K562 (cell line): ENCODE measurements around the gene GEN1. TPM values are rescaled to one million over a fixed set of nuclear protein-coding genes. Genes with fewer than 3 reads are reported as not detected.

Experiments
- BHLHE40 ChIP-seq: IDR thresholded peaks from 2 replicates; pipeline ENCODE4 v1.6.1; 2011; ENCODE audit warnings: low read length, improper control_type of control experiment
- BMI1 ChIP-seq: fragments of 150-350 bp; IDR thresholded peaks from 2 replicates; pipeline ENCODE4 v1.6.1; 2014; ENCODE audit warnings: low read length
- CC2D1A ChIP-seq: fragments of 450-650 bp; IDR thresholded peaks from 2 replicates; pipeline ENCODE4 v1.6.1; 2017; ENCODE audit warnings: mild to moderate bottlenecking
- CHD1 ChIP-seq: fragments of 200-600 bp; sonication (generic); IDR thresholded peaks from one replicate; pipeline ENCODE4 v1.6.1; 2012; ENCODE audit warnings: mild to moderate bottlenecking, moderate library complexity, low read length, inconsistent platforms
- DIDO1 ChIP-seq: fragments of 450-650 bp; IDR thresholded peaks from 2 replicates; pipeline ENCODE4 v1.6.1; 2016; ENCODE audit warnings: low read depth, missing biosample characterization, missing genetic modification characterization
- ESRRA ChIP-seq: fragments of 450-650 bp; IDR thresholded peaks from 2 replicates; pipeline ENCODE4 v1.6.1; 2014; ENCODE audit warnings: low read depth, mild to moderate bottlenecking, moderate library complexity, borderline replicate concordance
- FOXK2 ChIP-seq, 2 experiments: fragments of 450-650 bp; IDR thresholded peaks in 1 of 2; conservative IDR thresholded peaks in 1 of 2; 2 replicates each; pipeline ENCODE4 v1.6.1; 2016; ENCODE audit warnings: low read depth in 2 of 2, mild to moderate bottlenecking in 1 of 2
- HIVEP1 ChIP-seq: fragments of 250-450 bp; sonication (Bioruptor Pico); IDR thresholded peaks from 2 replicates; pipeline ENCODE4 v1.4.0; 2020; ENCODE audit warnings: mild to moderate bottlenecking
- ILF3 ChIP-seq: fragments of 450-650 bp; IDR thresholded peaks from 2 replicates; pipeline ENCODE4 v1.6.1; 2018; ENCODE audit warnings: antibody characterized with exemption, mild to moderate bottlenecking, moderate library complexity, borderline replicate concordance
- JUN ChIP-seq, 2 experiments: sonication (generic) in 1 of 2; formaldehyde crosslinking in 1 of 2; IDR thresholded peaks; 2 replicates each; pipeline versions ENCODE4 v1.6.1 to v1.8.0; 2012 to 2022; ENCODE audit warnings: borderline replicate concordance in 2 of 2, mild to moderate bottlenecking in 2 of 2, improper control_type of control experiment in 1 of 2, low read depth in 1 of 2, low read length in 1 of 2, missing genetic modification reagents in 1 of 2
- LEF1 ChIP-seq: fragments of 450-650 bp; IDR thresholded peaks from 2 replicates; pipeline ENCODE4 v1.6.1; 2016; ENCODE audit warnings: mild to moderate bottlenecking
- MECOM ChIP-seq: fragments of 250-450 bp; sonication (Bioruptor Pico); IDR thresholded peaks from 2 replicates; pipeline ENCODE4 v1.8.0; 2022; ENCODE audit warnings: inconsistent platforms
- MIER1 ChIP-seq: fragments of 450-650 bp; IDR thresholded peaks from 2 replicates; pipeline ENCODE4 v1.6.1; 2016; ENCODE audit warnings: antibody characterized with exemption, mild to moderate bottlenecking, low read depth
- MYNN ChIP-seq, 2 experiments: sonication (generic); formaldehyde crosslinking in 1 of 2; IDR thresholded peaks; 2 replicates each; pipeline versions ENCODE4 v1.5.0 to v1.6.1; 2016 to 2020; ENCODE audit warnings: antibody characterized with exemption in 1 of 2, missing genetic modification reagents in 1 of 2
- NFRKB ChIP-seq: fragments of 450-650 bp; IDR thresholded peaks from 2 replicates; pipeline ENCODE4 v1.6.1; 2016; ENCODE audit warnings: low read depth
- NFXL1 ChIP-seq: fragments of 450-650 bp; formaldehyde crosslinking; IDR thresholded peaks from 2 replicates; pipeline ENCODE4 v1.4.0; 2021; ENCODE audit warnings: mild to moderate bottlenecking
- NR4A1 ChIP-seq, 2 experiments: fragments of 250-450 bp in 1 of 2; fragments of 450-650 bp in 1 of 2; sonication (Bioruptor Pico) in 1 of 2; IDR thresholded peaks; 2 replicates each; pipeline versions ENCODE4 v1.4.0 to v1.6.1; 2016 to 2020; ENCODE audit warnings: mild to moderate bottlenecking in 2 of 2, missing compliant biosample characterization in 1 of 2, missing genetic modification characterization in 1 of 2, moderate library complexity in 1 of 2
- NUFIP1 ChIP-seq: fragments of 450-650 bp; IDR thresholded peaks from 2 replicates; pipeline ENCODE4 v1.6.1; 2018; ENCODE audit not compliant: partially characterized antibody
- SRF ChIP-seq, 2 experiments: fragments of 250-450, 450-650 bp in 1 of 2; sonication (Bioruptor Pico) in 1 of 2; sonication (generic) in 1 of 2; formaldehyde crosslinking; IDR thresholded peaks; 2 replicates each; pipeline versions ENCODE4 v1.5.0 to v1.5.1; 2020 to 2022; ENCODE audit warnings: mild to moderate bottlenecking in 1 of 2, missing genetic modification reagents in 1 of 2
- SUPT5H ChIP-seq: fragments of 450-650 bp; IDR thresholded peaks from 2 replicates; pipeline ENCODE4 v1.6.1; 2016
- TAF9B ChIP-seq: fragments of 450-650 bp; IDR thresholded peaks from 2 replicates; pipeline ENCODE4 v1.6.1; 2018; ENCODE audit warnings: mild to moderate bottlenecking; ENCODE audit not compliant: partially characterized antibody
- TARDBP ChIP-seq: fragments of 450-650 bp; IDR thresholded peaks from 2 replicates; pipeline ENCODE4 v1.6.1; 2016
- TOE1 ChIP-seq, 2 experiments: fragments of 450-650 bp in 1 of 2; sonication (generic) in 1 of 2; formaldehyde crosslinking in 1 of 2; IDR thresholded peaks; 2 replicates each; pipeline versions ENCODE4 v1.7.1 to v1.8.0; 2016 to 2022; ENCODE audit warnings: borderline replicate concordance in 2 of 2, mild to moderate bottlenecking in 2 of 2, antibody characterized with exemption in 1 of 2, inconsistent platforms in 1 of 2, low read depth in 1 of 2, missing genetic modification reagents in 1 of 2, moderate library complexity in 1 of 2
- TRIM28 ChIP-seq: fragments of 450-650 bp; IDR thresholded peaks from 2 replicates; pipeline ENCODE4 v1.6.1; 2017
- TSC22D4 ChIP-seq: fragments of 450-650 bp; IDR thresholded peaks from 2 replicates; pipeline ENCODE4 v1.6.1; 2016; ENCODE audit warnings: missing genetic modification characterization, missing biosample characterization, control low read depth
- ZBED1 ChIP-seq: IDR thresholded peaks from 2 replicates; pipeline ENCODE4 v1.6.1; 2014
- polyA plus RNA-seq, 8 experiments: library from polyadenylated mRNA; depleted of rRNA in 4 of 8; stranded (reverse) in 5 of 8; unstranded in 3 of 8; fragments of >200 nt; fragmentation: Nextera tagmentation in 2 of 8; fragmentation: Illumina TruSeq in 1 of 8; extraction: Ambion mirVana in 2 of 8; extraction: Trizol in 1 of 8; gene quantifications; 2 replicates each; pipeline versions ENCODE4 v1.2.1 to v1.2.3, GENCODE V29; 2011 to 2014; ENCODE audit warnings: inconsistent platforms in 1 of 8, missing spikeins in 1 of 8
- total RNA-seq, 7 experiments: library from RNA; depleted of rRNA in 6 of 7; stranded (reverse); fragments of >200 nt in 6 of 7; fragmentation: Illumina TruSeq in 2 of 7; extraction: Trizol in 2 of 7; gene quantifications; 2 replicates each; pipeline versions ENCODE4 v1.2.1 to v1.2.3, GENCODE V29; 2011 to 2021; ENCODE audit warnings: low replicate concordance in 1 of 7
- TF ChIP-seq, protein P1 (sequence below): sonication (generic); formaldehyde crosslinking; IDR thresholded peaks from 2 replicates; pipeline ENCODE4 v1.8.1; 2022; ENCODE audit warnings: missing genetic modification reagents
- TF ChIP-seq, protein P2 (sequence below): fragments of 450-650 bp; conservative IDR thresholded peaks from 2 replicates; pipeline ENCODE4 v1.6.1; 2016; ENCODE audit warnings: missing genetic modification characterization, low read depth, mild to moderate bottlenecking, missing compliant biosample characterization, moderate library complexity
- TF ChIP-seq, protein P3 (sequence below): fragments of 250-450 bp; sonication (Bioruptor Pico); IDR thresholded peaks from 2 replicates; pipeline ENCODE4 v1.5.1; 2021; ENCODE audit warnings: mild to moderate bottlenecking

GEN1 gene
- total and polyA plus RNA-seq, 9 of the 15 experiments (the other 6 are each of a cell fraction or from before 2014, with no cell fraction given): 8.6 to 39.7 (median 24.5) TPM

DNA sequence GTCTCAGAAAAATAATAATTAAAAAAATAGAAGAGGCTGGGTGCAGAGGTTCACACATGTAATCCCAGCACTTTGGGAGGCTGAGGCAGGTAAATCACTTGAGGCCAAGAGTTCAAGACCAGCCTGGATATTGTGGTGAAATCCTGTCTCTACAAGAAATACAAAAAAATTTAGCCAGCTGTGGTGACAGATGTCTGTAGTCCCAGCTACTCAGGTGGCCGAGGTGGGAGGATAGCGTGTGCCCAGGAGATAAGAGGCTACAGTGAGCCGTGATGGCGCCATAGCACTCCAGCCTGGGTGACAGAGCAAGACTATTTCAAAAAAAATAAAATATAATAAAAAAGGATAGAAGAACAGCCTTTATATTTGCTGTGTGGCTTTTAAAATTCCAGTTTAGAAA lies 36.3 kb upstream of the GEN1 start (continued):
- TF ChIP-seq TRIM28 (no peak), BHLHE40 (no peak), BMI1 (no peak), MYNN (IDR thresholded peaks at IDR 0.05) (peak; percentile 29; the same call in 1 of the 2 replicates), MYNN (CRISPR knock-in tag; IDR thresholded peaks at IDR 0.05) (no peak), FOXK2 (conservative IDR thresholded peaks at IDR 0.05 in 1 of 2, IDR thresholded peaks at IDR 0.05 in 1 of 2; ENCODE audit: low read depth in 2 of 2) (no peak), ILF3 (no peak), TOE1 (IDR thresholded peaks at IDR 0.05; ENCODE audit: borderline replicate concordance) (no peak), TOE1 (CRISPR knock-in tag; IDR thresholded peaks at IDR 0.05; ENCODE audit: borderline replicate concordance, low read depth) (no peak), NFRKB (no peak), NR4A1 (CRISPR knock-in tag; IDR thresholded peaks at IDR 0.05) (no peak), NR4A1 (tag; IDR thresholded peaks at IDR 0.05) (no peak), TAF9B (peak; percentile 12), MECOM (CRISPR knock-in tag) (no peak), DIDO1 (tag) (no peak), NFXL1 (no peak), SUPT5H (no peak), CHD1 (no peak), SRF (CRISPR knock-in tag; IDR thresholded peaks at IDR 0.05) (no peak), HIVEP1 (CRISPR knock-in tag) (no peak), NUFIP1 (no peak), ZBED1 (no peak), CC2D1A (peak; percentile 27; the same call in 1 of the 2 replicates), TARDBP (no peak), ESRRA (no peak), TSC22D4 (no peak), MIER1 (no peak), LEF1 (no peak), JUN (IDR thresholded peaks at IDR 0.05; ENCODE audit: borderline replicate concordance, low read depth, low read length) (no peak), JUN (CRISPR knock-in tag; IDR thresholded peaks at IDR 0.05; ENCODE audit: borderline replicate concordance) (no peak)
- TF ChIP-seq, protein P1, sequence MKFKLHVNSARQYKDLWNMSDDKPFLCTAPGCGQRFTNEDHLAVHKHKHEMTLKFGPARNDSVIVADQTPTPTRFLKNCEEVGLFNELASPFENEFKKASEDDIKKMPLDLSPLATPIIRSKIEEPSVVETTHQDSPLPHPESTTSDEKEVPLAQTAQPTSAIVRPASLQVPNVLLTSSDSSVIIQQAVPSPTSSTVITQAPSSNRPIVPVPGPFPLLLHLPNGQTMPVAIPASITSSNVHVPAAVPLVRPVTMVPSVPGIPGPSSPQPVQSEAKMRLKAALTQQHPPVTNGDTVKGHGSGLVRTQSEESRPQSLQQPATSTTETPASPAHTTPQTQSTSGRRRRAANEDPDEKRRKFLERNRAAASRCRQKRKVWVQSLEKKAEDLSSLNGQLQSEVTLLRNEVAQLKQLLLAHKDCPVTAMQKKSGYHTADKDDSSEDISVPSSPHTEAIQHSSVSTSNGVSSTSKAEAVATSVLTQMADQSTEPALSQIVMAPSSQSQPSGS (CRISPR knock-in tag): no peak
- TF ChIP-seq, protein P2, sequence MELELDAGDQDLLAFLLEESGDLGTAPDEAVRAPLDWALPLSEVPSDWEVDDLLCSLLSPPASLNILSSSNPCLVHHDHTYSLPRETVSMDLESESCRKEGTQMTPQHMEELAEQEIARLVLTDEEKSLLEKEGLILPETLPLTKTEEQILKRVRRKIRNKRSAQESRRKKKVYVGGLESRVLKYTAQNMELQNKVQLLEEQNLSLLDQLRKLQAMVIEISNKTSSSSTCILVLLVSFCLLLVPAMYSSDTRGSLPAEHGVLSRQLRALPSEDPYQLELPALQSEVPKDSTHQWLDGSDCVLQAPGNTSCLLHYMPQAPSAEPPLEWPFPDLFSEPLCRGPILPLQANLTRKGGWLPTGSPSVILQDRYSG: no peak
- TF ChIP-seq, protein P3, sequence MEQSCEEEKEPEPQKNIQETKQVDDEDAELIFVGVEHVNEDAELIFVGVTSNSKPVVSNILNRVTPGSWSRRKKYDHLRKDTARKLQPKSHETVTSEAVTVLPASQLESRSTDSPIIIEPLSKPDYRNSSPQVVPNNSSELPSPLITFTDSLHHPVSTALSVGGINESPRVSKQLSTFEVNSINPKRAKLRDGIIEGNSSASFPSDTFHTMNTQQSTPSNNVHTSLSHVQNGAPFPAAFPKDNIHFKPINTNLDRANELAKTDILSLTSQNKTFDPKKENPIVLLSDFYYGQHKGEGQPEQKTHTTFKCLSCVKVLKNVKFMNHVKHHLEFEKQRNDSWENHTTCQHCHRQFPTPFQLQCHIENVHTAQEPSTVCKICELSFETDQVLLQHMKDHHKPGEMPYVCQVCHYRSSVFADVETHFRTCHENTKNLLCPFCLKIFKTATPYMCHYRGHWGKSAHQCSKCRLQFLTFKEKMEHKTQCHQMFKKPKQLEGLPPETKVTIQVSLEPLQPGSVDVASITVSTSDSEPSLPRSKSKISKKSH (CRISPR knock-in tag): no peak
